Neural progenitor cell (in vitro differentiated cells): Measurements from ENCODE around the gene DAO.

Experiments
- EZH2phosphoT487 ChIP-seq: fragments of 200-600 bp; sonication (generic); IDR thresholded peaks from 2 replicates; pipeline ENCODE4 v1.6.1; 2017; ENCODE audit warnings: antibody characterized with exemption
- TF ChIP-seq, protein P1 (sequence below): fragments of 200-600 bp; sonication (generic); IDR thresholded peaks from 2 replicates; pipeline ENCODE4 v1.5.1; 2017; ENCODE audit warnings: antibody characterized with exemption, mild to moderate bottlenecking

DNA sequence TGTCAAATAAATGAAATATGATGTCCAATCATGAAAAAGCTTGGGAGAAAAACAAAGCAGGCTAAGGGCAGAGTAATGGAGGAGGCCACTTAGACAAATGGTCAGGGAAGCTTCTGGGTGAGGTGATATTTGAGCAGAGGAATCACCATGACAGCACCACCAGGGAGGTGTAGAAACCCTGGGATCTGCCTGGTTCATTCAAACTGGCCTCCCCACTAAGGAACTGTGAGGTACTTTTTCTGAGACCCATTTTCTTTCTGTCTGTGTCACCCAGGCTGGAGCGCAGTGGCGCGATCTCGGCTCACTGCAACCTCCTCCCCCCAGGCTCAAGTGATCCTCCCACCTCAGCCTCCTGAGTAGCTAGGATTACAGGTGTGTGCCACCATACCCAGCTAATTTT is 14.7 kb upstream of the DAO start:
- TF ChIP-seq, protein P1, sequence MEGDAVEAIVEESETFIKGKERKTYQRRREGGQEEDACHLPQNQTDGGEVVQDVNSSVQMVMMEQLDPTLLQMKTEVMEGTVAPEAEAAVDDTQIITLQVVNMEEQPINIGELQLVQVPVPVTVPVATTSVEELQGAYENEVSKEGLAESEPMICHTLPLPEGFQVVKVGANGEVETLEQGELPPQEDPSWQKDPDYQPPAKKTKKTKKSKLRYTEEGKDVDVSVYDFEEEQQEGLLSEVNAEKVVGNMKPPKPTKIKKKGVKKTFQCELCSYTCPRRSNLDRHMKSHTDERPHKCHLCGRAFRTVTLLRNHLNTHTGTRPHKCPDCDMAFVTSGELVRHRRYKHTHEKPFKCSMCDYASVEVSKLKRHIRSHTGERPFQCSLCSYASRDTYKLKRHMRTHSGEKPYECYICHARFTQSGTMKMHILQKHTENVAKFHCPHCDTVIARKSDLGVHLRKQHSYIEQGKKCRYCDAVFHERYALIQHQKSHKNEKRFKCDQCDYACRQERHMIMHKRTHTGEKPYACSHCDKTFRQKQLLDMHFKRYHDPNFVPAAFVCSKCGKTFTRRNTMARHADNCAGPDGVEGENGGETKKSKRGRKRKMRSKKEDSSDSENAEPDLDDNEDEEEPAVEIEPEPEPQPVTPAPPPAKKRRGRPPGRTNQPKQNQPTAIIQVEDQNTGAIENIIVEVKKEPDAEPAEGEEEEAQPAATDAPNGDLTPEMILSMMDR: no peak
- TF ChIP-seq EZH2phosphoT487: no peak
